Activated naive CD4-positive, alpha-beta T cell (primary cell): ENCODE data around the gene SLC25A48.
A peak's percentile ranks its signal among the peaks of the same experiment; 100 is the strongest.

ENCODE experiments used
- DNase-seq, 4 experiments: peaks; one replicate each; lab custom pipeline; 2025; lab: John Stamatoyannopoulos, UW

The SLC25A48 gene

DNA sequence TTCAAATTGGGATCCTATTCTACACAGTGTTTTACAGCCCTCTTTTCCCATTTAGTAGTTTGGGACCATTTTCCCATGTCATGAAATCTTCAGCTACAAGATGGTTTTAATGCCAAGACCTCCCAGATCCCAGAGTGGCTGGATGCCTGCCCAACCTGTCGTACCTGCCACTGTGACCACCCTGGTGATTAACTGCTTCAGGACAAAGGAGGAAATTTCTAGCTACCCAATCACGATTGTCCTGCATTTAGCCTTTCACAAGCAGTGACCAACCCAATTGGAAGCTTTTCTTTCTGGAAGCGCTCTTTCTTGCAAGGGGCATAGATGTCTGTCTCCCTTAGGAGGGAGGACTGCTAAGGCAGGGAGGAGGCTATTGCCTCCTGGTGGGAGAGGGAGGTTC, 47.4 kb downstream of the SLC25A48 start:
- no peak for DNase-seq

GRCh38 chr5:135883026-135883425, 48.6 kb downstream of the SLC25A48 start:
- no peak for DNase-seq

GRCh38 chr5:135883441-135883840, 49.0 kb downstream of the SLC25A48 start:
- no peak for DNase-seq

DNA sequence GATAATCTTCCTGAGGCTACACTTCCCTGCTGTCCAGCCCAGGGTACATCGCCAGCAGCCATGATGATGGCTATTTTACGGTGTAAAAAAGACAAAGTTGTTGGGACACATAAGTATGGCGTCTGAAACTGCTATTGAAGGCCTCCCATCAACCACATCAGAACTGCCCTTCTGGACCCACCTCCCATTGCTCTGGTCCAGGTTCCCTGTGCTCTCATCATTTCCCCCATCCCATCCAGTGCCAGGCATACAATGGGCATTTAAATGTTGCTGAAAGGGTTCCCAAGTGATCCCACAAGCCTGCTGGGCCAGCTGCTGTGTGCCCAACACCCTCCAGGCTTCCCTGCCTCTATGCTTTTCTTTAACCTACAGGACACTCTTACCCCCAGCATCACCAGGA, 50.6 kb downstream of the SLC25A48 start:
- no peak for DNase-seq

GRCh38 chr5:135886136-135886535, 51.7 kb downstream of the SLC25A48 start:
- DNase-seq: no peak

GRCh38 chr5:135887447-135887864, 53.0 kb downstream of the SLC25A48 start:
- DNase-seq: peak in 2 of 4 experiments; percentile 7 to 10

- peak in 1 of 4 experiments; percentile 1 for DNase-seq
These were observed 53.6 kb downstream of the SLC25A48 start for GRCh38 chr5:135887881-135888614.

DNA sequence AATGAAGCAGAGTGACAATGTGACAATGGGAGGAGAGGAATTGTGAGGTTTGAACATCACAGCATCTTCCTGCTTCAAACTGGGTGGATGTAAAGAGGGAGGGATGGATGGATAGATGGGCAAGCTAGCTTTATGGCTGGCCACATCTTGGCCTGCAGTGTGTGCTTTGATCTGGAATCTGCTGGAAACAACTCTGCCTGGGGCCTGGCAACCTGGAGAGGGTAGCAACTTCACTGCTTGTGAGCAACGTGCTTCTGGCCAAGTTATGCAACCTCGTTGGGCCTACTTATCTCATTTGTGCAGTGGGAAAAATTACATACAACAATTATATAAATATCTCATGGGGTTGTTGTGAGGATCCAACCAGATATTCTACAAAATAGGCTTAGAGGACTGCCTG, 55.8 kb downstream of the SLC25A48 start:
- DNase-seq: no peak

- DNase-seq: no peak
These were observed 56.4 kb downstream of the SLC25A48 start for GRCh38 chr5:135890867-135891266.

GRCh38 chr5:135891268-135891667, 56.8 kb downstream of the SLC25A48 start:
- no peak for DNase-seq

DNA sequence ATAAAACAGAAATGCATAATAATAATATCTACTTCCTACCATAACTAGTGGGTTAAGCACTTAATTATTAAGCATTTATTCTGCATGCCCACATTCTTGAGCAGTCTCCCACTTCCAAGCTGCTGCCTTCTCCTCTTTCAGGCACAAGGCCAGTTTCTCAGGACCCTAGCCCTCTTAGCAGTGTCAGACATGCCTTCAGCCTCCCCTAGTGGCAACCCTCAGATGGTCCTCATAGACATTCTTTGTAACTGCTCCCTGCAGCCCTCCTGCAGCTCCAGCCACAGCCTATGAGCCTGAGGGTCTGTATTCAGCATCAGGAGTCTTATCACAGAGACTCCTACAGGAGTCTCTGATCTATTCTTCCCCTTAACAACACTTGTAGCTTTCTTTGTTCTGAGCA, 57.3 kb downstream of the SLC25A48 start:
- DNase-seq: no peak

DNA sequence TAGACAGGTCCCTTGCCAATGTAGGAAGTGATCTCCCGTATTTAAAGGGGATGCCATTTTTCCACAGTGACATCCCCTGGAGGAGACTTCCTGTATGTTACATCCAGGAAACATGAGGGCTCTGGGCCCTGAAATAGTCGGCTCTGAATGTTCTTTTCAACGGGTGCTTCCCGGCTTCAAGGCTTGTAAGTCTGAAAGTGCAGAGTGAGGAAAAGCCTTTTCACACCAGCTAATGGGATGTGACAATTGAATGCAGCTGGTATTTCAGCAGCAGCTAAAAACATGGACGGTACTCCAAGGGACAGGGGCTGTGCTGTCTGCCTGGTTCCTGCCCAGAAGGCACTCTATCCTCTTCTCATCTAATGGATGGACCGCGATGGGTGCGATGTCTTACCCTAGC, 59.8 kb downstream of the SLC25A48 start:
- no peak for DNase-seq

- DNase-seq: no peak
These were observed 60.3 kb downstream of the SLC25A48 start for GRCh38 chr5:135894789-135895188.

DNA sequence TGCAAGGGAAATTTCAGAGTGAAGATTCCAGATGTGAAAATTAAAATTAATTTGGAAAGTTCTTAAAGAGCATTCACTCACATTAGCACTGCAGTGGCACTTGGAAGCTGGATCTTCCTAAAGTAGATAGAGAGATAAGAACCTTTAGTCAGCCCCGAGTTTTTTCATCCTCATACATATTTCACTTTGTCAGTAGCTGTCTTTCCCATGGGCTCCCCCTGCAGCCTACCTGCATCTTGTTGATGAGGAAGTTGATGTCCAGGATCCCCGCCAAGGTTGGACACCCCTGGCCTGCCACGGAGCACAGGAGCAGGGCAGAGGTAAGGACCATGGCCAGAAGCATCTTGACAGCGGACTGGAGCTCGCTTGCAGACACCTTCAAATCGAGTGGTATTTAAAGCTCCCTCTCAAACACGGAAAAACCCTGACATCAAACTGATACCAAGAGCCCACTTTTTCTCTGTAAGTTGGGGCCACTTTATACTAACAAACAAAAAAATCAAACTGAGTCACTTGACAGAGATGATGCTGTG, 61.1 kb downstream of the SLC25A48 start, which contains the start of gene IL9:
TSS of gene IL9 (minus strand) at position 368 of the 533 bp plus-strand sequence. CDS start at position 343, 25 bp downstream.
- no peak for DNase-seq

DNA sequence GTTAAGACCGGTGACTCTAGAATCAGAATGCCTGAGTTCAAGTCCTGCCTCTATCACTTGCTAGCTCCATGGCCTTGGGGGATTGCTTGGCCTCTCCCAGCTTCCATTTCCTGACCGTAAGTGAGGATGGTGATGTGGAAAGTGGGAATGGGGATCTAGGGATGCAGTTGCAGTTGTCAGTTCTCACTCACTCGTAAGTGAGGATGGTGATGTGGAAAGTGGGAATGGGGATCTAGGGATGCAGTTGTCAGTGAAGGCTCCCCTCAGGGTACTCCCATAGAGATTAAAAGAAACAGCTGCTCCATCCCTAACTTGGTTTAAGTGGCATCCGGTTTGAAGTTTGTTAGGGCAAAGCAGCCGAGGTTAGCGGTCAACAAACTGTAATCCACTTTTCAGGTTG, 64.2 kb downstream of the SLC25A48 start:
- DNase-seq: no peak

DNA sequence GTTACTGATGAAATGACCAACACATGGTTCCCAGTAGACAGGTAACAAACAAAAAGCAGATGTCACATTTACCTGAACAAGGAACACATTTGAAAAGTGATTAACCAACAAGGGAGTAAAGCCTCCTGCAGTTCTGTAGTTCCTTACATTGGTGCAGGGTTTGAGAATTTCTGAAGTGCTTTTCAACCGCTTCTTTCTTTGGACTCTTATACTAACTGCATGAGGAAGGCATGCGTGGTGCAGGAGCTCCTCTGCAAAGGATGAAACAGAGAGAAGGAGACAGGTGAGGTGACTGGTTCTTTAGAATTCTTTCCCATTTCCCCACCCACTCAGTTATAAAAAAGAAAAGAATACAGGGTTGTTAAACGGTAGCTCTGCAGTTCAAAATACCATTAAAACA, 65.8 kb downstream of the SLC25A48 start:
- no peak for DNase-seq

- DNase-seq: no peak
These were observed 67.2 kb downstream of the SLC25A48 start for GRCh38 chr5:135901633-135902032.

DNA sequence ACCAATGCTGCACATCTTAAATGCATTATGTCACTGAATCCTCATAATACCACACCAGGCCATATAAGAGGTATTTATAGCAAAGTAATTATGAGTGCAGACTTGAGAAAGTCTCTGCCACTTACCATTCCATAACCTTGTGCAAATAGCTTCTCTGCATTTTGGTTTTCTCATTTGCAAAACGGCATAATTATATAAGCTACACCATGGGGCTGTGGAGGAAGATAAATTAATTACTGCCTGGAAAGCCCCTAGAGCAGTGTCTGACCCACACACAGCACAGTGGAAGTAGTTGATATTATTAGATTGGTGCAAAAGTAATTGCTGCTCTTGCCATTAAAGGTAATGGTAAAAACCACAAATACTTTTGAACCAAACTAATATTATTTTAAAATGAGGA, 70.7 kb downstream of the SLC25A48 start:
- no peak for DNase-seq

DNA sequence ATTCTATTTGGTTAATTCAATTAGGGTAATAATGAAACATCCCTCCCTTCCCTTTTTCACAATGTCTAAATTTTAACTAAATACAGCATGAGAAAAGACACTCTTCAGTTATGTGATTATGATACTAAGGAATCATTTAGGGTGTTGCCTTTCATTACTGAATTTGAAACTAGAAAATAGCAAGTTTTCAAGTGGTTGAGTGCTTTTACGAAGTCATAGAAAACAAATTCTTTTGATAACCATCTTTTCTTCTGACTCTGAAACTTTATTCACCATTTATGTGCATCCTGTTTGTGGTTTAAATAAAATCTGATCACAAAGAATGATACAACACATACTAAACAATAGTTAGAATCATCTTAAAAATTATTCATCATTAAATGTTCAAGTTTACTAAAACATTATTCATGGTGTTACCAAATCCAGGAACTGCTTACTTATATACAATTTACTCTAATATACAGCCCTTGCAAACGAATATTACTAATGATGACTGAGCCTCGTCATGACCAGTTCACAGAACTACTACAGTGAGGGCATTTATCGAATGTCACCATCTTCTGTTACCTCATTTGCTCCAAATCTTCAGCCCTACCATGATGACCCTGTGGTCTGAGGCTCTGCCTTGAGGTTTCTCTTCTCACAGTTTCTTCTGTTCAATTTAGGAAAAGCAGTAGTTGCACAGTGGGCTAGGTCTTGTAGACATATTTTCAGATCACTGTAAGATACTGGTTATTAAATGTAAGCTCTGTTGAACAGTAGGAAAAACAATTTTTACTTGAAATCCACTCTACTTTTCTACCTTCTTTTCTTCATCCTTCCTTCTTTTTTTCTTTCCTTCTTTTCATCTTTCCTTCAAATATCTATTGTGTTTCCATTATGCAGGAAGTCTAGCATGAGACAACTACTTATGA, 79.5 kb downstream of the SLC25A48 start:
- no peak for DNase-seq

GRCh38 chr5:135915466-135916001, 81.1 kb downstream of the SLC25A48 start:
- no peak for DNase-seq

GRCh38 chr5:135916638-135917263, 82.3 kb downstream of the SLC25A48 start:
- DNase-seq: no peak

GRCh38 chr5:135920199-135920598, 85.7 kb downstream of the SLC25A48 start:
- no peak for DNase-seq
